A673 (cell line): ENCODE data around the gene SCTR.

Experiments
- EZH2 ChIP-seq: fragments of 200-600 bp; sonication (generic); IDR thresholded peaks from 2 replicates; pipeline ENCODE4 v1.6.1; 2017; ENCODE audit warnings: borderline replicate concordance, low read depth, mild to moderate bottlenecking, mixed read lengths, antibody characterized with exemption, low read length; ENCODE audit not compliant: poor library complexity, severe bottlenecking
- TF ChIP-seq, protein P1 (sequence below): fragments of 300-800, 200-600 bp; sonication (generic); conservative IDR thresholded peaks from 2 replicates; pipeline ENCODE4 v1.5.1; 2017; ENCODE audit warnings: low read depth, mild to moderate bottlenecking, antibody characterized with exemption, low read length, moderate library complexity, mixed read lengths

DNA sequence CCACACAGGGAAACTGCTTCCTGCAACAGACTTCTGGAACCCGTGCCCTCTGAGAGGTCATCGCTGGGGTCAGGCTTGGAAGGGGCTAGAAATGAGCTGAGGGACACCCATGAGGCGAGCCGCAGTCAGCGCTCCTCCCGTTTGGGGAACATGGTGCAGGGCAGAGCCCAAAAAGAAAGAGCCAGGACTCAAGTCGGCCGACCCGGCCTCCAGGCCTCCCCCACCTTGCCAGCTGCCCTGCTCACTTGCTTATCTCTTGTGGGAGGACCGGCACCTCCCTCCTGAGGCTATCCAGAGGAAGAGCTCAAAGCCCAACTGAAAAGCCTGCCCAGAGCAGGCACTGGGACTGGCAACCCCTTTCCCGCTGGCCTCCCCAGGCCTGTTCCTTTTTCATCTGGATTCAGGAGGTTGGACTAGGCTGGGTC lies 43.6 kb downstream of the SCTR start:
- TF ChIP-seq, protein P1, sequence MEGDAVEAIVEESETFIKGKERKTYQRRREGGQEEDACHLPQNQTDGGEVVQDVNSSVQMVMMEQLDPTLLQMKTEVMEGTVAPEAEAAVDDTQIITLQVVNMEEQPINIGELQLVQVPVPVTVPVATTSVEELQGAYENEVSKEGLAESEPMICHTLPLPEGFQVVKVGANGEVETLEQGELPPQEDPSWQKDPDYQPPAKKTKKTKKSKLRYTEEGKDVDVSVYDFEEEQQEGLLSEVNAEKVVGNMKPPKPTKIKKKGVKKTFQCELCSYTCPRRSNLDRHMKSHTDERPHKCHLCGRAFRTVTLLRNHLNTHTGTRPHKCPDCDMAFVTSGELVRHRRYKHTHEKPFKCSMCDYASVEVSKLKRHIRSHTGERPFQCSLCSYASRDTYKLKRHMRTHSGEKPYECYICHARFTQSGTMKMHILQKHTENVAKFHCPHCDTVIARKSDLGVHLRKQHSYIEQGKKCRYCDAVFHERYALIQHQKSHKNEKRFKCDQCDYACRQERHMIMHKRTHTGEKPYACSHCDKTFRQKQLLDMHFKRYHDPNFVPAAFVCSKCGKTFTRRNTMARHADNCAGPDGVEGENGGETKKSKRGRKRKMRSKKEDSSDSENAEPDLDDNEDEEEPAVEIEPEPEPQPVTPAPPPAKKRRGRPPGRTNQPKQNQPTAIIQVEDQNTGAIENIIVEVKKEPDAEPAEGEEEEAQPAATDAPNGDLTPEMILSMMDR, result no peak
- no peak for TF ChIP-seq EZH2
